ENCODE measurements around the gene KSR1. TPM values are rescaled to one million over a fixed set of nuclear protein-coding genes. Genes with fewer than 3 reads are reported as not detected.

The KSR1 gene
- total and polyA plus RNA-seq, 2 of the 8 experiments (the other 6 are each of a cell fraction or from before 2014, with no cell fraction given): 14.1 to 34.7 TPM

- H3K18ac ChIP-seq (ENCODE audit: extremely low read depth, low read length): no peak overlapping the region
- no peak overlapping the region for H2AFZ ChIP-seq (ENCODE audit: low read length)
- H3K56ac ChIP-seq (replicated peaks; ENCODE audit: insufficient read length, low read depth, low read length): no peak overlapping the region
- FAIRE-seq (no peak), DNase-seq (ENCODE audit: low read depth in 1 of 2, low spot score in 2 of 2) (no peak)
- no peak overlapping the region for H2BK15ac ChIP-seq (ENCODE audit: low read length)
- H2AK5ac ChIP-seq (ENCODE audit: low read depth, low read length): no peak overlapping the region
- H3K4ac ChIP-seq (replicated peaks; ENCODE audit: insufficient read length, low read depth, low read length): no peak overlapping the region
- H3K27me3 ChIP-seq (replicated peaks in 1 of 4; ENCODE audit: control insufficient read depth in 3 of 4, extremely low read depth in 1 of 4, insufficient read depth in 3 of 4, low read length in 3 of 4): no peaks in the 10 kb centered on the region
- H2BK20ac ChIP-seq (ENCODE audit: low read length): no peak overlapping the region
- no peaks in the 10 kb centered on the region for H4K20me1 ChIP-seq (replicated peaks in 1 of 2; ENCODE audit: control insufficient read depth in 1 of 2, insufficient read depth in 2 of 2, low read length in 2 of 2)
- no peak overlapping the region for H4K8ac ChIP-seq (ENCODE audit: extremely low read depth, insufficient read depth, low read length)
- H3K79me1 ChIP-seq (ENCODE audit: low read depth, low read length): no peaks in the 10 kb centered on the region
- no peak overlapping the region for H4K5ac ChIP-seq (ENCODE audit: insufficient read length, low read depth, low read length)
- H2BK120ac ChIP-seq (replicated peaks; ENCODE audit: low read depth, low read length): no peak overlapping the region
- no peak overlapping the region for H3K4me2 ChIP-seq (ENCODE audit: insufficient read depth in 1 of 2, low read depth in 2 of 2, low read length in 2 of 2)
- ChIA-PET POLR2A (ENCODE audit: partially characterized antibody) (no interaction called here), CTCF (ENCODE audit: partially characterized antibody) (interaction anchor here (1.2 to 6.5 kb wide), 4 partner anchors 9 to 23 kb away, joined by 3 to 65 read pairs (median 6); no protein-coding TSS in a partner anchor)
- no peak overlapping the region for H3K9ac ChIP-seq (replicated peaks in 1 of 4; ENCODE audit: extremely low read depth in 1 of 4, low read depth in 3 of 4, low read length in 3 of 4)
- H3K4me1 ChIP-seq (replicated peaks in 1 of 4; ENCODE audit: control insufficient read depth in 3 of 4, insufficient read depth in 4 of 4, low read length in 3 of 4): peaks cover 0 to 4% (median 0%) of the 10 kb centered on the region in 4 experiments; a peak in 2 of 7 replicates
- H2BK12ac ChIP-seq (ENCODE audit: low read depth, low read length): no peak overlapping the region
- H3K36me3 ChIP-seq (ENCODE audit: control insufficient read depth in 2 of 4, insufficient read depth in 4 of 4, low read length in 3 of 4): no peaks in the 10 kb centered on the region
- H3K79me2 ChIP-seq (ENCODE audit: control insufficient read depth in 1 of 2, insufficient read depth in 2 of 2, low read length in 2 of 2): no peaks in the 10 kb centered on the region
- no peak overlapping the region for H3K14ac ChIP-seq (ENCODE audit: insufficient read length)
- H3K23ac ChIP-seq (ENCODE audit: insufficient read length): no peak overlapping the region
- no peaks in the 10 kb centered on the region for H3K23me2 ChIP-seq (ENCODE audit: low read depth, low read length)
- no peak overlapping the region for H3K4me3 ChIP-seq (ENCODE audit: extremely low read depth in 1 of 4, insufficient read depth in 2 of 4, low read depth in 3 of 4, low read length in 4 of 4)
- 89% methylated on average over 6 of the region's 6 CpGs; no CpG with 5 or more reads in 1 of the 2 experiments for WGBS, 2 experiments (ENCODE audit: extremely low coverage in 1 of 2, insufficient coverage in 1 of 2, insufficient read length in 1 of 2, insufficient replicate concordance in 2 of 2, low coverage in 1 of 2, low lambda C conversion rate in 2 of 2, missing lambda C conversion rate in 1 of 2)
- H3K9me3 ChIP-seq (ENCODE audit: insufficient read depth in 2 of 2, low read depth in 1 of 2, low read length in 1 of 2): no peaks in the 10 kb centered on the region
- H4K91ac ChIP-seq (replicated peaks; ENCODE audit: insufficient read length, low read length): no peak overlapping the region
- no peak overlapping the region for H3K27ac ChIP-seq (ENCODE audit: low read depth, low read length)
- peak overlapping the region; percentile 4; the same call in 1 of the 2 replicates for H2BK5ac ChIP-seq (ENCODE audit: low read depth, low read length)
- no peak for TF ChIP-seq CBX5 (IDR thresholded peaks at IDR 0.05; ENCODE audit: low read depth, low read length)
- TF ChIP-seq USF2 (IDR thresholded peaks at IDR 0.05; ENCODE audit: low read length): no peak
- TF ChIP-seq TBP (IDR thresholded peaks at IDR 0.05; ENCODE audit: low read depth, low read length): no peak
Observed at GRCh38 chr17:27631411-27631760, 175.1 kb downstream of the KSR1 start.

All from H1 (cell line).